Peyer's patch (tissue), 4 donors: ENCODE data around the gene GARIN5B.

Source experiments
- CTCF ChIP-seq, 6 experiments: fragments of 450-650 bp in 4 of 6; fragments of 200-600 bp in 2 of 6; sonication (generic) in 1 of 6; IDR thresholded peaks; one replicate each; pipeline ENCODE4 v1.5.1; 2017 to 2019; ENCODE audit warnings: antibody characterized with exemption in 6 of 6, mild to moderate bottlenecking in 3 of 6, moderate library complexity in 1 of 6
- POLR2A ChIP-seq, 2 donors: fragments of 450-650 bp; IDR thresholded peaks; one replicate each; pipeline ENCODE4 v1.5.1; 2017; ENCODE audit warnings: antibody characterized with exemption in 2 of 2, mild to moderate bottlenecking in 2 of 2, moderate library complexity in 2 of 2

GRCh38 chr19:55379174-55379573, 16.1 kb upstream of the GARIN5B start:
- no peak for TF ChIP-seq POLR2A (IDR thresholded peaks at IDR 0.05)
- TF ChIP-seq CTCF (IDR thresholded peaks at IDR 0.05) = no peak
